ENCODE results near the gene KRTAP19-5.
"Not testable (repeated sequence)": the region's sequence is repeated elsewhere in the genome, so short reads cannot be mapped to it uniquely, and the experiment has no call there.

The KRTAP19-5 gene

DNA sequence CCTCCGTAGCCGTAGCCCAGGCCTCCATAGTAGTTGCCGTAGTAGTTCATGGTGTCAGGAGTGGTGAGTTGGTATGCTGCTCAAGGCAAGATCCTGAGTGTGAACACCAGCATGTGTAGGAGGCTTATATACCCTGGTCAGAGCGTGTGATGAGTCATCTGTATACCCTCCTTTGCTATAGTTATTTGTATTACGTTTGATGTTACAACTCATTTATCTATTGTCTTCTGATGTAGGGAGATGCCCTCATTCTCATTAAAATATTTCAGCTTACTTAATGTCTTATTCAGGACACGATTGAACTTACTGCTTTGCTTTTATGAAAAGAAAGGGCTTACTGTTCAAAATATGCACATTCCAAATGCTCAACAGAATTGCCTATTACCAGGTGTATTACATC lies at the start of gene KRTAP19-5:
Gene KRTAP19-5 (minus strand): TSS at position 101 of the 400 bp plus-strand sequence. CDS start 51 bp downstream, at position 50.
- no peak for DNase-seq

DNA sequence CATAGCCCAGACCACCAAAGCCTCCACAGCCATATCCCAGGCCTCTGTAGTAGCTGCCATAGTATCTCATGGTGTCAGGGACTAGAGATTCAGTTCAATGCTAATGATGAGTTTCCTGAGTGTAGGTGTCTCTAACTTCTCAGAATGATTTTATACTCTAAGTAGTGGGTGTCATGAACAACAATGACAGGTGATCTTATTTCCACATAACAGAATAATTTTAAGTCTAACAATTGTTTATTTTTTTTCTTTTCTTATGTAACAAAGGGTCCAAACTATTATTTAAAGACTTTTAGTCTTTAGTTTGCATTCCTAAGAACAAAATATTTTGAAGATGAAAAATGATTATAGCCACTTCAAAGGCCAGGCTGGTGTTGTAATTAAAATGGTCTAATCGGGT lies 39.8 kb upstream of the KRTAP19-5 start, which contains the start of gene KRTAP19-6:
Gene KRTAP19-6 (minus strand): TSS at position 101 of the 400 bp plus-strand sequence. CDS start 31 bp downstream, at position 70.
- DNase-seq, result no peak

DNA sequence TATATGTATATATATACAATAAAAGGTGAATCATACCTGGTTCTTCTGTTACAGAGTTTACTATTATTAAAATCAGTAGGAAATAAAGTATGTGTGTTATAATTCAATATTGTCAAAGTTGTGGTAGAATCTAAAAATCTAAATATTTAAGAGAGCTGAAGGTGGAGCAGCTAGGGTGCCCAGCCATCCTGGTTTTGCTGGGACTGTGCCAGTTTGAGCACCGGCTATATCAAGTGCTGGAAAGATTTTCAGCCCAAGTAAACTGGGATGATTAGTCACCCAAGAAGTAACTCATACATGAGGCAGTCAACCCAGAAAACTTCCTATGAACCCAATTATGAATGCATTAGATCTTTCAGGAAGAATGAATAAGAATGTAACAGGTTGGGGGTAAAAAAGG lies 16.9 kb upstream of the KRTAP19-5 start:
- no peak for DNase-seq

DNA sequence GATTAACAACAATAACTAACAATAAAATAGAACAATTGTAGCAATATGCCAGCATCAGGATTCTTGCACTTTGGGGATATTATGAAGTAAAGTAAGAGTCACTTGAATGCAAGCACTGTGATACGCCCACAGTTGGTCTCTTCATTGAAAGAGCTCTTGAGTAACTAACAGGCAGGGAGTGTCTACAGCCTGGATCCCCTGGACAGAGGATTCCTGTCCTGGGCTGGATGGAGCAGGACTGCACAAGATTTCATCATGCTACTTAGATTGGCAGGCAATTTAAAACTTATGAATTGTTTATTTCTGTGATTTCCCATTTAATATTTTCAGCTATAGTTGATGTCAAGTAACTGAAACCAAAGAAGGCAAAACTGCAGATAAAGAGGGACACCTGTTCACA lies 13.7 kb upstream of the KRTAP19-5 start:
- no peak for DNase-seq

DNA sequence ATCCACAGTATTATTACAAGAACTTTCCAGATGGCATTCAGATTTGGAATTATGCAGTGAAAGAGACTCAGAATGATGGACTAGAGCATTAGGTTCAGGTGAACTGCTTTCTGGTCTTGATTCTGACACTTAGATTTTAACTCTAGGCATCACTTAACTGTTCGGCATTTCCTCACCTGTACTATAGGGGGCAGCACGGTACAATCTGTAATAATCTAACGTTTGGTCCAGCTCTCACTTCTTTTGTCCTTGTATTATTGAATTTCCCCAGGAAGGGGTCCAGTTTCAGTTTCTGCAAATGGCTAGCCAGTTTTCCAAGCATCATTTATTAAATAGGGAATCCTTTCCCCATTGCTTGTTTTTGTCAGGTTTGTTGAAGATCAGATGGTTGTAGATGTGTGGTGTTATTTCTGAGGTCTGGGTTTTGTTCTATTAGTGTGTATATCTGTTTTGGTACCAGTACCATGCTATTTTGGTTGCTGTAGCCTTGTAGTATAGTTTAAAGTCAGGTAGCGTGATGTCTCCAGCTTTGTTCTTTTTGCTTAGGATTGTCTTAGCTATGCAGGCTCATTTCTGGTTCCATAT lies 3.8 kb upstream of the KRTAP19-5 start:
- DNase-seq, result not testable (repeated sequence)

DNA sequence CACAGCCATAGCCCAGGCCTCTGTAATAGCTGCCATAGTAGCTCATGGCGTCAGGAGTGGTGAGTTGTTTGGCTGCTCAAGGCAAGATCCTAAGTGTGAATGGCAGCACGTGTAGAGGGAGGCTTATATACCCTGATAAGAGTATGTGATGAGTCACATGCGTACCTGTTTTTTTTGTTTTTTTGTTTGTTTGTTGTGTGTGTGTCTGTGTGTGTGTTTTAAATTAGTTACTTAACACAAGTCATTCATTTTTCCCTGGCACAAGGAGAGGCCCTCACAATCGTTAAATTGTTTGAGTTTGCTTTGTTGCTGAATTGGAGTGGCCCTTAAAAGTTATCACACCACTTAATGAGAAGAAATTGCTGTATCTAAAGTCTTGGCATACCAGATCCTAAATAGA lies 4.9 kb downstream of the KRTAP19-5 start, which contains the start of gene KRTAP19-4:
Gene KRTAP19-4 (minus strand): TSS at position 101 of the 400 bp plus-strand sequence. CDS start 55 bp downstream, at position 46.
- no peak for DNase-seq

DNA sequence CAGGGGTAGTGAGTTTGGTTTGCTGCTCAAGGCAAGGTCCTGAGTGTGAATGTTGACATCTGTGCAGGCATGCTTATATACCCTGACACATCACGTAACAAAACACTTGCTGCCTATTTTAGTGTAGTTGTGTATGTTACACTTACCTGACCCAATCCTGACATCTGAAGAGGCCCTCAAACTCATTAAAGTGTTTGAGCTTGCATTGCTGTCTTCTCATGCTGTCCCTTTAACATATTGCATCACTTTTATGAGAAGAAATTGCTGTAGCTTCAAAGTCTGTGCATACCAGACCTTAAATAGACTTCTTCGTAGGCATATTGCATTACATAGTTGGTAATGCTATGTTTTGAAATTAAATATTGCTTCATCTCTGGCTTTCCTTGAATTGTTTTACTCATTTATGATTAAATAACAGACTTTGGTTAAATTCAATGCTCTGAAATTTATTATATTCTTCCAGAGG lies 9.9 kb downstream of the KRTAP19-5 start, which contains the start of gene KRTAP19-3:
Gene KRTAP19-3 (minus strand): TSS at position 51 of the 466 bp plus-strand sequence. CDS start 56 bp downstream, outside the sequence.
- no peak for DNase-seq

DNA sequence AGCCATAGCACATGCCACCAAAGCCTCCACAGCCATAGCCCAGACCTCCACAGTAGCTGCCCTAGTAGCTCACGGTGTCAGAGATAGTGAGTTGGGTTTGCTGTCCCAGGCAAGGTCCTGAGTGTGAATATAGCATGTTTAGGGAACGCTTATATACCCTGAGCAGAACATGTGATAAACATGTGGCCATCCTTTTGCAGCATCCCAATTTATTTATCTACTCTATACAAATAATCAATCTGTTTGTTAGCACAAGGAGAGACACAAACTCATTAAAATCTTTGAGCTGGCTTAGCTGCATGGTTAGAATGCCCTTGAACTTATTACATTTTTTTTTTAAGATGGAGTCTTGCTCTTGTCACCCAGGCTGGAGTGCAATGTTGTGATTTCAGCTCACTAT lies 14.6 kb downstream of the KRTAP19-5 start, which contains the start of gene KRTAP19-2:
Gene KRTAP19-2 (minus strand): TSS at position 101 of the 400 bp plus-strand sequence. CDS start 88 bp downstream, at position 13.
- DNase-seq, result no peak

DNA sequence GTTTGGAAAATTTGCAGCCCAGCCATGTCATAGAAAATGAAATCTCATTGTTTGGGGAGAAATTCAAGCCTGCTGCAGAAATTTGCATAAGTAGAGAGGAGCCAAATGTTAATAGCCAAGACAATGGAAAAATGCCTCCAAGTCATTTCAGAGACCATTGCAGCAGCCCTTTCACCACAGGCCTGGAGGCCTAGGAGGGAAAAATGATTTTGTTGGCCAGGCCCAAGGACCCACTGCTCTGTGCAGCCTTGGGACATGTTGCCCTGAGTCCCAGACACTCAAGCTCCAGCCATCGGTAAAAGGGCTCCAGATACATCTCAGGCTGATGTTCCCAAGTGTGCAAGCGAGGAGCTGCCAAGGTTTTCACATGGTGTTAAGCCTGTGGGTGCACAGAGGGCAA lies 15.8 kb downstream of the KRTAP19-5 start:
- DNase-seq, result no peak

DNA sequence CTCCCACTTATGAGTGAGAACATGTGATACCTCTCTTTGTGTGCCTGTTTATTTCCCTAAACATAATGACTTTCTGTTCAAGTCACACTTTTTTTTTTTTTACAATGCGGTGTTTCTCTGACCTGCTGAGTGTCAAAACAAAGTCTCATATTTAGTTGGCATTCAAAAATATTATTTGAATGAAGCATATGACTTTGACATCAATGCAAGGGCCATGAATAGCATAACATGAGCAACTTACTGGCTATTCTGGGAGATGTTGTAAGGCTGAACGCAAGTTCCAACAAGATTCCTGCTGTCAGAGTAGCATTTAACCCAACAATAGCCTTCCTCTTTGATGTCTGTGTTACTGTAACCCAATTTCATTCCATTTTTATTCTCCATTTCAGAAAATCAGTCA lies 19.8 kb downstream of the KRTAP19-5 start:
- DNase-seq, result no peak

DNA sequence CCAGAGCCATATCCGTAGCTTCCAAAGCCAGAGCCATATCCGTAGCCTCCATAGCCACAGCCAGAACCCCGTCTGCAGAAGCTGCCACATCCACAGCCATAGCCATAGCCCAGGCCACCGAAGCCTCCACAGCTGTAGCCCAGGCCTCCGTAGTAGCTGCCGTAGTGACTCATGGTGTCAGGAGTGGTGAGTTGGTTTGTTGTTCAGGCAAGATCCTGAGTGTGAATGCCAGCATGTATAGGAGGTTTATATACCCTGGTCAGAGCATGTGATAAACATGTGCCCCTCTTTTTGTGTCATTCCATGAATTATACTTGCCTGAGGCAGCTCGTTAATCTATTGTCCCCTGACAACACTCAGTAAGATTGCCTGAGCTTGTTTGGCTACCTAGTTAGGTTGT lies 21.8 kb downstream of the KRTAP19-5 start, which contains the start of gene KRTAP19-1:
Gene KRTAP19-1 (minus strand): TSS at position 223 of the 400 bp plus-strand sequence. CDS start 50 bp downstream, at position 173.
- no peak for DNase-seq

DNA sequence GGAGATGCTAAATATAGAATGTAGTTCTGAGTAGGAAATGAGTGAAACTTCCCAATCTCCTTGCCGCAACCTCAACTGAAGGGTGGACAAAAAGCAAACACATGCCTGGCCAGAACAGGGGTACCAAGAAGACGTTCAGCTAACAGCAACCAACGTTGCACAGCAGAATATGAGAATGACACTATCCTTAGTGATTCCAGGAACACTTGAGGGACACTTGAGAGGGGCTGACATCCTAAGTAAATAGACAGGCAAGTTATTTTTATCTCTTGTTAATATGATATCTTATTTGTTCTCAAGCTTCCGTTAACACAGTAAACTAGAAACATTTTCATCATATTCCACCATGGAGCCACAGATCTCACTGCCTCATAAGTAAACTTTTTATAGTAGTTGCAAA lies 22.7 kb downstream of the KRTAP19-5 start:
- DNase-seq, result no peak

DNA sequence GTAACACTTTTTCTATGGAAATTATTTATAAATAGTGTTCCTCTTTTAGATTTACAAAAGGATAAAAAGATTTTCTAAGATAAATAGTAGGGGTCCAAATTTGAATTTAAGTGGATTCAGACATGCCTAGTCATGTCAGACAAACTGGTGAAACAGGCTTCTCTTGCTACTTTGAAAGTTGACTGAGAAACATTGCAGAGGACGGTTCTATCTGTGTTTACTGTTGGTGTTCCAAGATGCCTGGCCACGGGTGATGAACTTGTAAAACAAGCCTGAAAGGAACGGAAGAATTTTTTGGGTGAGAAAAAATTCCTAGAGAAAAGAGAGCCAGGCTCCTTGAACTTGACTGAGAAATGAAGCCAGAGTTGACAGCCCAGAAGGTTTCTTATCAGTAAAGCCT lies 23.9 kb downstream of the KRTAP19-5 start:
- no peak for DNase-seq

DNA sequence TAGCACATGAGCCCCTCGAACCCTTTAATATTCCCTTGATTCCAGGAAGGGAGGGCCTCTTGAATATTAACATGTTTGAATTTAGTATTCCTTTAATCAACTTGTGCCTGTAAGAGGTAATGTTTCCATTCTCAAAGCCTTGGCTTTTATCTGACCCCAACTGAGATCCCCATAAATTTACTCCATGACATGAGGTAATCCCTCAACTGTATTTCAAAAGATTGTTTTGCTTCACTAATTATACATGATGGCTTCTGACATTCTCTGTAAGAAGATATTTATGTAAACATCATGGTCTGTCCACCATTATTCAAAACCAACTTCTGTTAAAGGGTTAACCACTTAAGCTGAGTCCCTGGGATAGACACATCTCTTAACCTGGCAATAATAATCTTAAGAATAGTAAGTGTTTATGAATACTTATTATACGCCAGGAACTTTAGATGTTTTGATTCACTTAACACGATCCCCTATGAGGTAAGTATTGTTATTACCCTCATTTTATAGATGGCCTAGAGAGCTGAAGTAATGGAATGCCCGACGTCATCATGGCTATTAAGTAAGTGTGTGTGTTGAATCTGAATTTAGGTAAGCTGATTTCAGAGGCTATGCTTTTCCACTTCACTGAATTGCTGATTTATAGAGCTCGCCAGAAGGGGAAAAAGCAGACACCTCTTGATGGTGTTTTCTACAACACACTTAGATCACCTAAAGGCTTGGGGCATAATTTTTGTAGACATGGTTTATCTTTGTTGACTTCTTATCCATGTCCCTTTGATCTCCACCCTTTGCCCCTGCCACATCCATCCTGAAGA lies 32.8 kb downstream of the KRTAP19-5 start:
- DNase-seq, result no peak

DNA sequence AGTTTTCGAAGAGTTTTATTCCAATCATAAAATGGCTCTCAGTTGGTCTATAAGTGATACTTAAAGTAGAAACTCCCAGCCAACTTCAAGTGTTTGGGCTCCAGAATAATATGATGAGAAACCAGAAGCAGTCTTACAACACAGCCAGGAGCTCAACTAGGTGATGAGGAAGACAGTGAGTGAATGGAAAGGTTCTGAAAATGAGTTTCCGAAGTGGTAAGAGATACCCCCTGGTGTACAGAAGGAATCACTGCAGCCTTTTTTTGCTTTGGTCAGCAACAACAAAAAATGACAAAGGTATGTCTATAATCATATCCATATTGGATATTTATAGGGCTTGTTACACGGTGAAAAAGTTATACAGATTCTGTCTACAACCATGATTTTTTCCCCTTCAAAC lies 38.2 kb downstream of the KRTAP19-5 start:
- DNase-seq, result no peak
